ENCODE results near the gene RETREG3. TPM values are rescaled to one million over a fixed set of nuclear protein-coding genes. Genes with fewer than 3 reads are reported as not detected.

The RETREG3 gene
- polyA plus RNA-seq, 1 donor from 2014 or later, result 34.6 TPM

GRCh38 chr17:42578282-42578869 lies 30.8 kb downstream of the RETREG3 start:
- TF ChIP-seq CTCF (IDR thresholded peaks at IDR 0.05; ENCODE audit: poor library complexity, severe bottlenecking), result peak; percentile 77
- TF ChIP-seq SMC3 (conservative IDR thresholded peaks at IDR 0.05; ENCODE audit: poor library complexity), result peak; percentile 68
- no peak for TF ChIP-seq EZH2 (IDR thresholded peaks at IDR 0.05; ENCODE audit: borderline replicate concordance, insufficient read depth, low read length, poor library complexity, severe bottlenecking)
- TF ChIP-seq, protein P1, sequence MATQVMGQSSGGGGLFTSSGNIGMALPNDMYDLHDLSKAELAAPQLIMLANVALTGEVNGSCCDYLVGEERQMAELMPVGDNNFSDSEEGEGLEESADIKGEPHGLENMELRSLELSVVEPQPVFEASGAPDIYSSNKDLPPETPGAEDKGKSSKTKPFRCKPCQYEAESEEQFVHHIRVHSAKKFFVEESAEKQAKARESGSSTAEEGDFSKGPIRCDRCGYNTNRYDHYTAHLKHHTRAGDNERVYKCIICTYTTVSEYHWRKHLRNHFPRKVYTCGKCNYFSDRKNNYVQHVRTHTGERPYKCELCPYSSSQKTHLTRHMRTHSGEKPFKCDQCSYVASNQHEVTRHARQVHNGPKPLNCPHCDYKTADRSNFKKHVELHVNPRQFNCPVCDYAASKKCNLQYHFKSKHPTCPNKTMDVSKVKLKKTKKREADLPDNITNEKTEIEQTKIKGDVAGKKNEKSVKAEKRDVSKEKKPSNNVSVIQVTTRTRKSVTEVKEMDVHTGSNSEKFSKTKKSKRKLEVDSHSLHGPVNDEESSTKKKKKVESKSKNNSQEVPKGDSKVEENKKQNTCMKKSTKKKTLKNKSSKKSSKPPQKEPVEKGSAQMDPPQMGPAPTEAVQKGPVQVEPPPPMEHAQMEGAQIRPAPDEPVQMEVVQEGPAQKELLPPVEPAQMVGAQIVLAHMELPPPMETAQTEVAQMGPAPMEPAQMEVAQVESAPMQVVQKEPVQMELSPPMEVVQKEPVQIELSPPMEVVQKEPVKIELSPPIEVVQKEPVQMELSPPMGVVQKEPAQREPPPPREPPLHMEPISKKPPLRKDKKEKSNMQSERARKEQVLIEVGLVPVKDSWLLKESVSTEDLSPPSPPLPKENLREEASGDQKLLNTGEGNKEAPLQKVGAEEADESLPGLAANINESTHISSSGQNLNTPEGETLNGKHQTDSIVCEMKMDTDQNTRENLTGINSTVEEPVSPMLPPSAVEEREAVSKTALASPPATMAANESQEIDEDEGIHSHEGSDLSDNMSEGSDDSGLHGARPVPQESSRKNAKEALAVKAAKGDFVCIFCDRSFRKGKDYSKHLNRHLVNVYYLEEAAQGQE (IDR thresholded peaks at IDR 0.05; ENCODE audit: borderline replicate concordance), result no peak
- no peak for TF ChIP-seq POLR2AphosphoS5 (IDR thresholded peaks at IDR 0.05)
- TF ChIP-seq MXI1 (conservative IDR thresholded peaks at IDR 0.05; ENCODE audit: poor library complexity, severe bottlenecking), result no peak
- no peak for TF ChIP-seq EP300 (conservative IDR thresholded peaks at IDR 0.05; ENCODE audit: poor library complexity, severe bottlenecking)
- TF ChIP-seq TAF1 (IDR thresholded peaks at IDR 0.05; ENCODE audit: low read depth), result no peak
- peak; percentile 75 for TF ChIP-seq RAD21 (conservative IDR thresholded peaks at IDR 0.05)
- Histone ChIP-seq H3K36me3 (ENCODE audit: insufficient read depth, low read length) (no peaks in the 10 kb centered on the region), H3K9ac (ENCODE audit: low read length) (peak overlapping the region; percentile 73), H2AFZ (ENCODE audit: low read depth, low read length) (no peak overlapping the region), H3K27ac (ENCODE audit: low read length) (peak overlapping the region; percentile 60), H3K79me2 (replicated peaks; ENCODE audit: insufficient read depth, low read length) (peaks cover 12% of the 10 kb centered on the region), H3K27me3 (ENCODE audit: insufficient read depth, low read depth, low read length) (no peaks in the 10 kb centered on the region), H3F3A (ENCODE audit: insufficient read depth, low read length, poor library complexity, severe bottlenecking) (no peaks in the 10 kb centered on the region), H4K20me1 (ENCODE audit: insufficient read depth) (no peaks in the 10 kb centered on the region), H3K4me3 (ENCODE audit: low read length) (peak overlapping the region; percentile 93), H3K9me3 (ENCODE audit: low read length) (no peaks in the 10 kb centered on the region), H3K9me2 (ENCODE audit: insufficient read depth, low read length) (no peaks in the 10 kb centered on the region), H3K4me2 (ENCODE audit: low read length) (peak overlapping the region; percentile 98)

GRCh38 chr17:42577532-42578281 lies 31.5 kb downstream of the RETREG3 start, which contains the start of gene PSMC3IP:
TSS of gene PSMC3IP (minus strand) at chr17:42577729. CDS start at chr17:42577686, 43 bp downstream.
- TF ChIP-seq EZH2 (IDR thresholded peaks at IDR 0.05; ENCODE audit: borderline replicate concordance, insufficient read depth, low read length, poor library complexity, severe bottlenecking) (no peak), CTCF (IDR thresholded peaks at IDR 0.05; ENCODE audit: poor library complexity, severe bottlenecking) (peak; percentile 74), EP300 (conservative IDR thresholded peaks at IDR 0.05; ENCODE audit: poor library complexity, severe bottlenecking) (peak; percentile 22), TAF1 (IDR thresholded peaks at IDR 0.05; ENCODE audit: low read depth) (no peak), POLR2AphosphoS5 (IDR thresholded peaks at IDR 0.05) (peak; percentile 57), MXI1 (conservative IDR thresholded peaks at IDR 0.05; ENCODE audit: poor library complexity, severe bottlenecking) (peak; percentile 86), SMC3 (conservative IDR thresholded peaks at IDR 0.05; ENCODE audit: poor library complexity) (peak; percentile 49), RAD21 (conservative IDR thresholded peaks at IDR 0.05) (peak; percentile 37)
- TF ChIP-seq, protein P1 (IDR thresholded peaks at IDR 0.05; ENCODE audit: borderline replicate concordance), result no peak
- Histone ChIP-seq H3K4me2 (ENCODE audit: low read length) (peak within 1 kb of the TSS; percentile 98), H2AFZ (ENCODE audit: low read depth, low read length) (peak within 1 kb of the TSS; percentile 5), H3K36me3 (ENCODE audit: insufficient read depth, low read length) (peaks cover 6% of the 10 kb centered on the region), H3K79me2 (replicated peaks; ENCODE audit: insufficient read depth, low read length) (peaks cover 12% of the 10 kb centered on the region), H3K27me3 (ENCODE audit: insufficient read depth, low read depth, low read length) (no peaks in the 10 kb centered on the region), H3K9ac (ENCODE audit: low read length) (peak within 1 kb of the TSS; percentile 73), H3K4me3 (ENCODE audit: low read length) (peak within 1 kb of the TSS; percentile 93), H3F3A (ENCODE audit: insufficient read depth, low read length, poor library complexity, severe bottlenecking) (no peaks in the 10 kb centered on the region), H4K20me1 (ENCODE audit: insufficient read depth) (no peaks in the 10 kb centered on the region), H3K9me2 (ENCODE audit: insufficient read depth, low read length) (no peaks in the 10 kb centered on the region), H3K9me3 (ENCODE audit: low read length) (no peaks in the 10 kb centered on the region), H3K27ac (ENCODE audit: low read length) (peak within 1 kb of the TSS; percentile 60)

All from neural cell (in vitro differentiated cells).